ENCODE data around the gene REELD1.

The REELD1 gene

GRCh38 chr4:146271466-146271865 lies 57.1 kb downstream of the REELD1 start:
- no peak overlapping the region for H3K4me3 ChIP-seq (ENCODE audit: low read length)
- TF ChIP-seq, protein P1, sequence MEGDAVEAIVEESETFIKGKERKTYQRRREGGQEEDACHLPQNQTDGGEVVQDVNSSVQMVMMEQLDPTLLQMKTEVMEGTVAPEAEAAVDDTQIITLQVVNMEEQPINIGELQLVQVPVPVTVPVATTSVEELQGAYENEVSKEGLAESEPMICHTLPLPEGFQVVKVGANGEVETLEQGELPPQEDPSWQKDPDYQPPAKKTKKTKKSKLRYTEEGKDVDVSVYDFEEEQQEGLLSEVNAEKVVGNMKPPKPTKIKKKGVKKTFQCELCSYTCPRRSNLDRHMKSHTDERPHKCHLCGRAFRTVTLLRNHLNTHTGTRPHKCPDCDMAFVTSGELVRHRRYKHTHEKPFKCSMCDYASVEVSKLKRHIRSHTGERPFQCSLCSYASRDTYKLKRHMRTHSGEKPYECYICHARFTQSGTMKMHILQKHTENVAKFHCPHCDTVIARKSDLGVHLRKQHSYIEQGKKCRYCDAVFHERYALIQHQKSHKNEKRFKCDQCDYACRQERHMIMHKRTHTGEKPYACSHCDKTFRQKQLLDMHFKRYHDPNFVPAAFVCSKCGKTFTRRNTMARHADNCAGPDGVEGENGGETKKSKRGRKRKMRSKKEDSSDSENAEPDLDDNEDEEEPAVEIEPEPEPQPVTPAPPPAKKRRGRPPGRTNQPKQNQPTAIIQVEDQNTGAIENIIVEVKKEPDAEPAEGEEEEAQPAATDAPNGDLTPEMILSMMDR (IDR thresholded peaks at IDR 0.05; ENCODE audit: insufficient read depth, low read depth, low read length, missing control alignments) = no peak
- DNase-seq (ENCODE audit: low read depth) = no peak

- no peak for DNase-seq (ENCODE audit: low read depth)
- no peak overlapping the region for H3K4me3 ChIP-seq (ENCODE audit: low read length)
- TF ChIP-seq, protein P1 (IDR thresholded peaks at IDR 0.05; ENCODE audit: insufficient read depth, low read depth, low read length, missing control alignments) = no peak
Measured at GRCh38 chr4:146273204-146273901, 59.0 kb downstream of the REELD1 start.

GRCh38 chr4:146274774-146275173 lies 60.4 kb downstream of the REELD1 start:
- H3K4me3 ChIP-seq (ENCODE audit: low read length) = no peak overlapping the region
- TF ChIP-seq, protein P1 (IDR thresholded peaks at IDR 0.05; ENCODE audit: insufficient read depth, low read depth, low read length, missing control alignments) = no peak
- DNase-seq (ENCODE audit: low read depth) = no peak

DNA sequence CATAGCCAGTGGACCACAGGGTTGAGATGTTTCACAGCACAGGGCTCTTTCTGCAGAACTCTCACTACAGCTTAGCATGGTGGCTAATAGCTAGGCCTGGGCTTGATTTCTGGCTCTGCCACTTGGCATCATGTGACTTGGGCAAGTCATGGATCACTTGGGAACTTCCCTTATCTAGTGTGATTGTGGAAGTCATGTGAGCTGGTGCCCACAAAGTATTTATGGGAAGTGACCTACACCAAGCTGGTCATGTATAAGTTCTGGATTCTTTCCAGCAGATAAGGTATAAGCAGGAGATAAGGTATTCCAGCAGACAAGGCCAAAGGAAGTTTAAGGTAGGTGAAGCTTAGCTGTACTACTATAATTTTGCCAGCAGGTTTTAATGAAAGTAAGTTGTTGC lies 61.0 kb downstream of the REELD1 start:
- no peak for DNase-seq (ENCODE audit: low read depth)
- no peak overlapping the region for H3K4me3 ChIP-seq (ENCODE audit: low read length)
- TF ChIP-seq, protein P1 (IDR thresholded peaks at IDR 0.05; ENCODE audit: insufficient read depth, low read depth, low read length, missing control alignments) = no peak

DNA sequence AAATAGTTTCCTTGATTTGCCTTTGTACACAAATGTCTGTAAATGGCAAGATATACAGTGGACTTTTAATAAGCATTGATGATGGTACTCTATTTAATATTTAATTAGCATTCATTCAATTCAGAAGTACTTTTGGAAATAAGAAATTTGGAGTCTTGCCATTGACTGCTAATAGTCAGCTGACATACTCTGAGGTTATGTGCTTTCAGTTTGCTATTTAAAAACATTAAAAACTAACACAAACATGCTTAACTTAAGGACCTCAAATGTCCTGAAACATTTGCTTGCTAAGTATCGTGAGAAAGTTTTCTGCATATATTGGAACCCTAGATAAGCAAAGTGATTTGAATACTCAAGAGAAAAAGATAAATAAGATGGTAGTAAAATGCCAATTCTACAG lies 64.6 kb downstream of the REELD1 start:
- DNase-seq (ENCODE audit: low read depth) = no peak
- no peak overlapping the region for H3K4me3 ChIP-seq (ENCODE audit: low read length)
- TF ChIP-seq, protein P1 (IDR thresholded peaks at IDR 0.05; ENCODE audit: insufficient read depth, low read depth, low read length, missing control alignments) = no peak

All from epithelial cell of esophagus (primary cell).